ENCODE results near the gene CBX2.

The CBX2 gene

DNA sequence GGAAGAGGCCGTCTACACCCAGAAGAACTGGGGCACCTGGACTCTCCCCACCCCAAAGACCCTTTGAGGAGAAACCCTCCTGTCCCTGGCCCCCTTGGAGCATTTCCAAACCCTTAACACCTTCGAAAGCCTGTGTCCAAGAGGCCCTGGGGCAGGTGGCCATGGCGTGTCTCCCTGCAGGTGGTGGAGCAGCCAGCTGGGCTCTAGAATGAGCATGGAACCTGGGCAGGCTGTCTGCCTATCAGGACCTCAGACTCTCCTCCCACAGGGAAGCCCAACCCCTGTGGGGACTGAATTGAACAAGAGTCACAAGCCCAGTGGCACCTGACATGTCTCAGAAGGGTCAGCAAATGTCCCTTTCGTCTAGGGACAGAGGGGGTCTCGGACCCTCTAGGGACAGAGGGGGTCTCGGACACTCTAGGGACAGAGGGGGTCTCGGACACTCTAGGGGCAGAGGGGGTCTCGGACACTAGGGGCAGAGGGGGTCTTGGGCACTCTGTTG, 52.9 kb downstream of the CBX2 start:
- no peak for DNase-seq (ENCODE audit: low read depth)

DNA sequence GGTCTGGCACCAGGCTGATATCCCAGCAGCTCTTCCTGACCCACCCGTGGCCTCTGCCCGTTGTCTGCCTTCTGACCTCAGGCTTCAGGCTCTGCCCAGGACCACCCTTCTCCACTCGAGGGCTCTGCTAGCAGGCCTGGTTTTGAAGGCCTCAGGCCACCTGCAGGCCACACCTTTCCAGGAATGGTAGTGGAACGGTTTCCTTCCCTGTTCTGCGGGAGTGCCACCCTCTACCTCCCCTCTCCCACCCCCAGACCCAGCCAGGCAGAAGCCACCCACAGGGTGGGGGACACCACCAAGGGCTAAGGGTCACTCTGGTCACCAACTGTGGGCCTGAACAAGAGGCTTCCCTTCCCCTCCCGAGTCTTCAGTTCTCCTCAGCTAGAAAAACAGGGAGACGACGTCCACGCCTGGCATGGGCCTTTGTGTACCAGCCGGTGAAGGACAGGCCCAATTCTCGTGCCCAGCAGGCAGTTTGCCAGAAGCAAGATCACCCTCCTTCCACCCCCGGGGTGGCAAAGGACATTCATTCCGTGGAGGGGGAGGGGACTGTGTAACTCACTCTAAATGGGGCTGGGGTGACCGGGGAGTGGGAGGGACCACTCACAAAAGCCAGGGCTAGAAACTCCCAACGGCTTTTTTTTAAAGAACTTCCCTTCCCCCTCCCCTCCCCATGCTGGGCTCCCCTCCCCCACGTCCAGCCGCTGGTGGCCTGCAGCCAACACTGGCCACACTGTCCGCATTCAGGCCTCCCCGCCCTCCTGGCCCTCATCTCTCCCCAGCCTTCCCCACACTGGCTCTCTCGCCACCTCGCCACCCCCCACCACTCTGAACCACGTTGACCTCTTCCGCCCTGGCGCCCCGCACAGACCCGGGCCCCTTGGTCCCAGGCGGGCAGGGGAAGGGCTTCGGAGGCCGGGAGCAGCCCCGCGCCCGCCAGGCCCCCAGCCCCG, 53.6 kb downstream of the CBX2 start:
- DNase-seq (ENCODE audit: low read depth): no peak

DNA sequence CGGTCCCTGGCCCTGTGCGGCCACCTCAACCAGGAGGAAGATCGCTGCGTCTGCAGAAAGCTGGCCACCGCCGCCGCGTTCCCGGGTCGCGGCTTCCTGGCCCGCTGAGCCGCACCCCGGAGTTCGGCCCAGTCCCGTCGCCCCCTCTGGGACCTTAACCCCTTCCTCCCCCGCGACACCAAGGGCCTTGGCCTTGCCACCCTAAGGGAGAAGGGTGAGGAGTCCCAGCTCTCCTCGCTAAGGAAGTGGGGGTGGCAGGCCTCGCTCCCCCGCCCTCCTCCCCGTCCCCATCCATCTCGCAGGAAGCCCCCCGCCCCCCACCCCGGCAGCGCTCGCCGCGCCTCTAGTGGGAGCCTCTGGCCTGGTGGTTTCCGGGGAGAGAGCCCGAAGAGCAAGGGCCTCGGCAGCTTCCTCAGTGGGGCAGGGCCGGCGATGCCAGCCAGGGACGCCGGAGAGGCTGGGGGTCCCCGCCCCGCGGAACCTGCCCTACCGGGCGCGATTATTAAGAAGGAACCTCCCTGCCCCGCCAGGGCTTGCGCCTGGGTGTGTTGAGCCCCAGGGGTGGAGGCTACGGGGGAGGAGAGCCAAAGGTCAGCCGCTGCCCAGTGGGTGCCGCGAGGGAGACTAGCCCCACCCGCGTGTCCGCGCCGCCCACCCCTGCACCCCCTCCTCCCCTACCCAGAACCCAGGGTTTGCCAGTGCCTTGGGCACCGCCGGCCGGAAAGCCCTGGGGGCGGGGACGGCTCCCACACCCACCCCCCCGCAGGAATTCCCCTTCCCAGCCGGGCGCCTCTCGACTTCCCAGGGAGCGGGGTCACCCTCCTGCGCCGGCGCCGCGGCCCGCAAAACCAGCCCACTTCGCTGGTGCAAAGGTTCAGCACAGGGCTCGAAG, 54.5 kb downstream of the CBX2 start:
- DNase-seq (ENCODE audit: low read depth): no peak

DNA sequence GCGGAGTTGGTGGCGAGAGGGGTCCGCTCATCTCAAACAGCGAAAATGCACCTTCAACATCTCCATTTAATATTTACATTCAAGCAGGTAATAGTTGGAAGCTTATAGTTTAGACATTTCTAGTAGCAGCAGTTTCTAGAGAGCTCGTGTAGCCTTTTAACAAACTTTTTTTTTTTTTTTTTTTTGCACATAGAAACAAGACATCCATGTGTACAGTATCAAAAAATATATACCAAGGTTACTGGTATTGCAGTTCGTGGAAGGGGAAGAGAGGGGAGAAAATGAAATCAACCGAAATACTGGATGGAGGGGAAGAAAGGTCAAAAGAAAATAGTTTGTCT, 55.1 kb downstream of the CBX2 start:
- no peak for DNase-seq (ENCODE audit: low read depth)

DNA sequence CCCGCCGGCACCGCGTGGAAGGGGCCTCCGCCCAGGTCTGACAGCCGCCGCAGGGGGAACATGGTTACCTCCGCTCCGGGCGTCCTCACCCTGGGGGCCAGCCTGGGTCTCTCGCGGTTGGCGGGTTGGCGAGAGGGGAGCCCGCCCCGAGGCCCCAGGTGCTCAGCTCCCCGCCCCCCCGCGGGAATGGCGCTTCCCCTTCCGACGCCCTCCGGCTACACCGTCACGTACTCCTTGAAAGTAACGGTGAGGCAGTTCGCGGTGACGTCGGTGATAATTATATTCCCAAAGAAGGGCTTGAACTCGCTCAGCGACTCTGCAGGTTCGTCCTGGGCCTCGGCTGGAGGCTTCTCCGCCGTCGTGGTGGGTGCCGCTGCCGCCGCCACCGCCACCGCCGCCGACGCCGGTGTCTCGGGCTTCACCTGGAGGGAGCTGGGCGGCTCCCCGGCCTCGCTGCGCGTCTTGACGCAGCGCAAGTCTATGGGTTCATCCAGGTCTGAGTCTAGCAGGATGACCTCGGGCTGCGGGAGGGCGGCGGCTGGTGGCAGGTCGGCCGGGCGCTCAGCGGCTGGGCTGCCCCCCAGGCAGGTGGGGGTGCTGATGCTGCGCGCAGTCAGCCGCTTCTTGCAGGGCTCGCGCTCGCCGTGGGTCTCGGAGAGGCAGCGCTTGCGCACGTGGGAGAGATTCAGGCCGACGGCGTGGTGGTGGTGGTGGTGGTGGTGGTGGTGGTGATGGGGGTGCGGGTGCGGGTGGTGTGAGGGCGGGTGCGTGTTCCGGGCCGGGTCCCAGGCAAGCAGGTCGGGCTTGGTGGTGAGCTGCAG, 56.0 kb downstream of the CBX2 start:
- no peak for DNase-seq (ENCODE audit: low read depth)

DNA sequence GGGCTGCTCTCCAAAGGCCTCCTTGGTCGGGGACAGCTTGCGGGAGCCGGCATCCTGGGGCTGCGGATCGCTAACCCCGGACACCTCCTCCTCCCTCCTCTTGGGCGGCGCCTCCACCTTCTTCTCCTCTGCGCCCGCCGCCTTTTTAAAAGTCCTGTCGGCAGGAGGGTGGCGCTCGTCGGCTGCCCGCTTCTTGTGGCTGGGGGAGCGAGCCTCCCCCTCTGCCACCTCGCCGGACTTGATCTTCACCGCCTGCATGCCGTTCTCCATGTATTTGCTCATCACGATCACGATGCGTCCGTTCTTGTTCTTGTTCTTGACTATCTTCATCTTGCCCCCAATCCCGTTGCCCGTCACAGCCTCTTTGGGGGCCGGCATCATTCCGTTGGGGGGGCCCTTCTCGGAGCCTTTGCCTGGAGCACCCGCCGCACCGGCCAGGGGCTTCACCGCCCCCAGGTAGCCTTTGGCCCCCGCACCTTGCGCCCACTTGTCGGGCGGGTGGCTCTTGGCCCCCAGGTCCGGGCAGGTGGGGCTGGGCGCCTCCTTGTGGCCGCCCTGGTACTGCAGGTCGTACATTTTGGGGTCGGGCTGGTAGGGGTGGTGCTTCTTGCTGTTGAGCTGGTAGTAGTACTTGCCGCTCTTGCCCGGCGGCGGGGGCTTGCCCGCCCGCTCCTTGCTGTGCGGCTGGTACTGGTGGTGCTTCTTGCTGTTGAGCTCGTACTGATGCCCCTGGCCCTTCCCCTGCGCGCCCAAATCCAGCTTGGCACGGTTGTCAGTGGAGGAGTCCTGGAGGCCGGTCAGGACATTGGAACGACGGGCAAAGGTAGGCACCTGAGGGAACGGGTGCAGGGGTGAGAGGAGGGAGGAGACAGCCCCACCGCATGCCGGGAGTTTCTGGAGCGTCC, 56.9 kb downstream of the CBX2 start:
- DNase-seq (ENCODE audit: low read depth): no peak

DNA sequence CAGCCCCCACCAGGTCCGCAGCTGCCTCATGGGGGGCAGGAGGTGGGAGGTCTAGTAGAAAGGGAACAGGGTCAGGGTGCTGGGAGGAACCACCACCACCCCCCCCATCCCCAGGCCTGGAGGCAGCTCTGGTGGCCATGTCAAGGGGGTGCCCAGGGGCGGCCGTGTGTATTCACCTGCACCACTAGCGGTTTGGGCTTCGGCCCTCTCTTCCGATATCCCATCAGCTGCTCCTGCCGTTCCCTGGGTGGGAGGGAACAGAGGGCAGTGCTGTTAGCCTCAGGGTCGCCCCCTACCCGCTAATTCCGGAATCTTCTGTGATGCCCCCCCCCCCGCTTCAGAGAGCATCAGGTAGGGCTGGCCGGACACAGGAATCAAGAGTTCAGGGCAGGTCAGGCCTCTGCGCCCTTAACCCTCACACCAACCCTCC, 57.5 kb downstream of the CBX2 start:
- no peak for DNase-seq (ENCODE audit: low read depth)

DNA sequence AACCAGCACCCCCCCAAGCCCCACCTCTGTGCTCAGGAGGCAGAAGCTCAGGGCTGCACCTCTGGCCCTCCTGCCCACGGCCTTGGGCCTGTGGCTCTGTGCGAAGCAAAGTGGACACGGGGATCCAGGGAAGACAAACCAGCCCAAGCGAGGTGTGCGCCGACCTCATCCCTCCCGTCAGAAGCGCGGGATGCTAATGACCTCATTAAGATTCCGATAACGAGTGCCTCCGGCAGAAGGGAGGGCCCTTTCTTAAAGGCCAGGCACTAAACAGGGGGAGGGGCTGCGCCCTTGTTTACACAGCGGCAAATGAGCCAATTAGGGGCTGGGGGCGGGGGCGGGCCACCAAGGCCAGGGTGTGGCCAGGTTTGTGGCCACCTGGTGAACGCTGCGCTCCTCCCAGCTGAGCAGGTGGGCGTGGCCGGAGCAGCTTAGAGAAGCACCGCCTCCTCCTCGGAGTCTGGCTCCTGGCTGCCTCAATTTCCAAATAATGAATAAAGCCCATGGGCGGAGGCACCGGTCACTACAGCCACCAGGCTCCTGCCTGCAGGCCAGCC, 58.1 kb downstream of the CBX2 start:
- DNase-seq (ENCODE audit: low read depth): no peak

DNA sequence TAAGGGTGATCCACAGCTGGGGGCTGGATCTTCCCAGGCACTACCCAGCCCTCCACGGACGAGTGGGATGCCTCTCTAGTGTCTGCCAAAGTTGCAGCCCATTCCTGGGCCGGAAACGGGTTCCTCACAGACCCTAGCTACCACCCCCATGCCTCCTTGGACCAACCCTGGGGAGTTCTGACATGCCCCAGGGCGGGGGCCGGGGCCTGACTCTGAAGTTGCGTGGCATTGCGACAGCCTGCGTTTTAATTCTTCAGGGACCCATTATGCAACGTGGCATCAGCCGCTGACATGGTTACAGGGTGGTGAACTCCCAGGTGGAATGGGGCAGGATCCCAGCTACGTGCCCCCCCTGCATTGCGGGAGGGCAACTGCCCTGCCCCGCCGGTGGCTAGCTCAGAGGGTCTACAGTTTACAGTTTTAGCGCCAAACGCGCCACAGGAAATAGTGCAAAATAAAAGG, 58.6 kb downstream of the CBX2 start:
- DNase-seq (ENCODE audit: low read depth): no peak

DNA sequence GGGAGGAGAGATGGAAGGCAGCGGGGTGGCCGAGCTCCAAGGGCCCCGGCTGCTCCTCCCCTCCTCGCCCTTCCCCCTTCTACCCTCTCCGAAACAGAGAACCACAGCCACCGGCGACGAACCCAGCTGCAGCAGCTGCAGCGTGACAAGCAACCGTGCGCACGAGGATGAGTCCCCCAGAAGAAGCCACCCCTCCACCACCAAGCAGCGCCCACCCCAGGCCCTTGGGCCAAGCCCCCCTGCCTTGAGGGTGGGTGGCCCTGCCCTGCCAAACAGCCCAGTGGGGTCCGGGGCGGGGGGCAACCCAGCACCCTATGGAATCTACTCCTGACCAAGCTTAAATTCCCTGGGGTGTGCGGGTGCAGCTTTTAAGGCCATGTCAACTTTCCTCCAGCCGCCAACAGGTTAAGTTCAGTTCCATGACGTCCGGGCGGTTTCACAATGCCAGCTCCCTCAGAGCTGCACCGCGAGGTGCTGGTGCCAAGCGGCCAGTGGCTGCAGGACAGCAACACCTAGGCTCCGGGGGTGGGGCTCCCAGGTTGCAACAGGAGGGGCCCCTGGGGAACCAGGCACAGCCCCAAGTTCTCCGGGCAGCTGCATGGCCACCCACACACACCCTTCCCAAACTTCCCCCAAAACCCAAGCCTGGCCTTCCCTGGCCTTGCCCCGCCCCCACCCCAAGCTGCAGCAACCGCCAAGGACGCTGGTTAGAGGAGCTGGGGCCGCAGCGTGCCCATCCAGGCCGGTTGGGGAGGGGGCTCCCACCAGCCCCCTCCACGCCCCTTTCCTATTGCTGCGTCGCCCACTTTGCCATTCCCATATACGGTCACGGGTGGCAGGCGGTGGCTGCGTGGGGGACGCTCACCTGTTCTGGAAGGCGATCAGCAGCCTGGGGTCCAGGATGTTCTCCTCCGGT, 59.3 kb downstream of the CBX2 start:
- DNase-seq (ENCODE audit: low read depth): no peak
